Suprapubic skin (tissue), 4 donors: ENCODE measurements around the gene RALGAPA2.

Experiments
- CTCF ChIP-seq, 2 donors: fragments of 200-600 bp in 1 of 2; fragments of 450-650 bp in 1 of 2; sonication (generic) in 1 of 2; IDR thresholded peaks; one replicate each; pipeline ENCODE4 v1.5.1; 2016 to 2019; ENCODE audit warnings: antibody characterized with exemption in 2 of 2, mild to moderate bottlenecking in 1 of 2, moderate library complexity in 1 of 2
- EP300 ChIP-seq: sonication (generic); formaldehyde crosslinking; IDR thresholded peaks from one replicate; pipeline ENCODE4 v1.6.1; 2017; ENCODE audit warnings: antibody characterized with exemption
- POLR2A ChIP-seq, 2 donors: fragments of 450-650 bp; IDR thresholded peaks; one replicate each; pipeline ENCODE4 v1.6.1; 2017; ENCODE audit warnings: antibody characterized with exemption in 2 of 2, mild to moderate bottlenecking in 2 of 2, moderate library complexity in 2 of 2
- POLR2AphosphoS5 ChIP-seq, 3 donors: sonication (generic); formaldehyde crosslinking; IDR thresholded peaks; one replicate each; pipeline ENCODE4 v1.6.1; 2017; ENCODE audit warnings: antibody characterized with exemption in 3 of 3

GRCh38 chr20:20635006-20635405, 77.4 kb downstream of the RALGAPA2 start:
- TF ChIP-seq POLR2A (IDR thresholded peaks at IDR 0.05), result no peak
- TF ChIP-seq CTCF (IDR thresholded peaks at IDR 0.05), result no peak
- TF ChIP-seq EP300, result no peak
- TF ChIP-seq POLR2AphosphoS5 (IDR thresholded peaks at IDR 0.05), result no peak
